ENCODE measurements around the gene TBC1D22A. TPM values are rescaled to one million over a fixed set of nuclear protein-coding genes. Genes with fewer than 3 reads are reported as not detected.

The TBC1D22A gene
- polyA plus RNA-seq, 1 donor from 2014 or later: 9.3 TPM

DNA sequence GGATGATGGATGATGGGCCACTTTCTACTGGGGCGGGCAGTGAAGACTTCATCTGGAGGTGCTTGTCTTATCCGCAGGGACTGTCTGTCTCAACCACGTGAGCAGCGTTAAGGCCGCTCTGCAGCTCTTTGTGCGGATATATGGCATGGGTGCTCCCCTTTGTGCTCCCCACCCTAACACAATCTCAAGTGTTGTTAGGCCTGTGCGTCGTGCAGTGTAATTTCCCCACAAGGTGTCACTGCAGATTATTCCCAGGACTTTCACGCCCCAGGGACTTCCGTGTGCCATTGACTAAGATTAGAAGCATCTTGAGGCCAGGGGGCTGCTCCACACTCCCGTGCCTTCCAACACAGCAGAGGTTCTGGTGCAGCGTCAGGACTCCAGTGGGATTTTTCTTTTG is 65.3 kb downstream of the TBC1D22A start:
- Histone ChIP-seq H2AFZ (ENCODE audit: low read depth, low read length) (no peak overlapping the region), H3K27ac (ENCODE audit: low read length) (no peak overlapping the region)

DNA sequence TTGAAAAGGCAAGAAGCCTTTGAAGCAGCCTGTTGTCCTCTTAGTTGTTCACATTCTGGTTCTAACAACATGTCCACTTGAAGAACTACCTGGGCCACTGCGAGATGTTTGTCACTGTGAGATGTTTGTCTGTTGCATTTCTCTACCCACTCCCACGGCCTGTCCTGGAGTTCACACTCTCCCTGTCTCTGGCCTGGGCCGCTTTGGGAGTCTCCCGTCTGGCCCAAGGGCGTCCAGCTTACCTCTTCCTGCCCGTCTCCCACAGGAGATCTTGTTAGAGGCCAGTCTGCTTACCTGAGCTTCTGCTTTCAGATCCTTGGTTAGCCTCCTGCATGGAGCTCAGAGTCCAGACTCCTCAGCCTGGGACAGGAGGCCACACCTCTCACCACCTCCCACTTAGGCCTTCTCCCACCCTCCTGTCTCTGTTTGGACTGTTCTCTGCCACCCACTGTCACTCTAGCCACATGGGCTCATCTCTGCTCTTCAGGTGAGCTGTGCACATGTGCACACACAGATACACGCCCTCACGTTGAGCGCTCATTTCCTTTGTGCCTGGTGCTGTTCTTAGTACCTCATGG is 66.0 kb downstream of the TBC1D22A start:
- Histone ChIP-seq H2AFZ (ENCODE audit: low read depth, low read length) (no peak overlapping the region), H4K20me1 (ENCODE audit: insufficient read depth) (no peaks in the 10 kb centered on the region), H3K9me3 (ENCODE audit: low read length) (peaks cover 2% of the 10 kb centered on the region), H3K27ac (ENCODE audit: low read length) (no peak overlapping the region), H3K9me2 (ENCODE audit: insufficient read depth, low read length) (no peaks in the 10 kb centered on the region), H3K9ac (ENCODE audit: low read length) (no peak overlapping the region), H3K27me3 (ENCODE audit: insufficient read depth, low read depth, low read length) (no peaks in the 10 kb centered on the region), H3K36me3 (ENCODE audit: insufficient read depth, low read length) (no peaks in the 10 kb centered on the region), H3K4me3 (ENCODE audit: low read length) (no peak overlapping the region), H3K4me2 (ENCODE audit: low read length) (no peak overlapping the region), H3K79me2 (replicated peaks; ENCODE audit: insufficient read depth, low read length) (no peaks in the 10 kb centered on the region), H3F3A (ENCODE audit: insufficient read depth, low read length, poor library complexity, severe bottlenecking) (no peaks in the 10 kb centered on the region)
- TF ChIP-seq SMC3 (conservative IDR thresholded peaks at IDR 0.05; ENCODE audit: poor library complexity) (no peak), EZH2 (IDR thresholded peaks at IDR 0.05; ENCODE audit: borderline replicate concordance, insufficient read depth, low read length, poor library complexity, severe bottlenecking) (no peak), EP300 (conservative IDR thresholded peaks at IDR 0.05; ENCODE audit: poor library complexity, severe bottlenecking) (no peak), MXI1 (conservative IDR thresholded peaks at IDR 0.05; ENCODE audit: poor library complexity, severe bottlenecking) (no peak), TAF1 (IDR thresholded peaks at IDR 0.05; ENCODE audit: low read depth) (no peak), POLR2AphosphoS5 (IDR thresholded peaks at IDR 0.05) (no peak), RAD21 (conservative IDR thresholded peaks at IDR 0.05) (no peak)
- TF ChIP-seq, protein P1, sequence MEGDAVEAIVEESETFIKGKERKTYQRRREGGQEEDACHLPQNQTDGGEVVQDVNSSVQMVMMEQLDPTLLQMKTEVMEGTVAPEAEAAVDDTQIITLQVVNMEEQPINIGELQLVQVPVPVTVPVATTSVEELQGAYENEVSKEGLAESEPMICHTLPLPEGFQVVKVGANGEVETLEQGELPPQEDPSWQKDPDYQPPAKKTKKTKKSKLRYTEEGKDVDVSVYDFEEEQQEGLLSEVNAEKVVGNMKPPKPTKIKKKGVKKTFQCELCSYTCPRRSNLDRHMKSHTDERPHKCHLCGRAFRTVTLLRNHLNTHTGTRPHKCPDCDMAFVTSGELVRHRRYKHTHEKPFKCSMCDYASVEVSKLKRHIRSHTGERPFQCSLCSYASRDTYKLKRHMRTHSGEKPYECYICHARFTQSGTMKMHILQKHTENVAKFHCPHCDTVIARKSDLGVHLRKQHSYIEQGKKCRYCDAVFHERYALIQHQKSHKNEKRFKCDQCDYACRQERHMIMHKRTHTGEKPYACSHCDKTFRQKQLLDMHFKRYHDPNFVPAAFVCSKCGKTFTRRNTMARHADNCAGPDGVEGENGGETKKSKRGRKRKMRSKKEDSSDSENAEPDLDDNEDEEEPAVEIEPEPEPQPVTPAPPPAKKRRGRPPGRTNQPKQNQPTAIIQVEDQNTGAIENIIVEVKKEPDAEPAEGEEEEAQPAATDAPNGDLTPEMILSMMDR (IDR thresholded peaks at IDR 0.05; ENCODE audit: poor library complexity, severe bottlenecking): no peak
- TF ChIP-seq, protein P2, sequence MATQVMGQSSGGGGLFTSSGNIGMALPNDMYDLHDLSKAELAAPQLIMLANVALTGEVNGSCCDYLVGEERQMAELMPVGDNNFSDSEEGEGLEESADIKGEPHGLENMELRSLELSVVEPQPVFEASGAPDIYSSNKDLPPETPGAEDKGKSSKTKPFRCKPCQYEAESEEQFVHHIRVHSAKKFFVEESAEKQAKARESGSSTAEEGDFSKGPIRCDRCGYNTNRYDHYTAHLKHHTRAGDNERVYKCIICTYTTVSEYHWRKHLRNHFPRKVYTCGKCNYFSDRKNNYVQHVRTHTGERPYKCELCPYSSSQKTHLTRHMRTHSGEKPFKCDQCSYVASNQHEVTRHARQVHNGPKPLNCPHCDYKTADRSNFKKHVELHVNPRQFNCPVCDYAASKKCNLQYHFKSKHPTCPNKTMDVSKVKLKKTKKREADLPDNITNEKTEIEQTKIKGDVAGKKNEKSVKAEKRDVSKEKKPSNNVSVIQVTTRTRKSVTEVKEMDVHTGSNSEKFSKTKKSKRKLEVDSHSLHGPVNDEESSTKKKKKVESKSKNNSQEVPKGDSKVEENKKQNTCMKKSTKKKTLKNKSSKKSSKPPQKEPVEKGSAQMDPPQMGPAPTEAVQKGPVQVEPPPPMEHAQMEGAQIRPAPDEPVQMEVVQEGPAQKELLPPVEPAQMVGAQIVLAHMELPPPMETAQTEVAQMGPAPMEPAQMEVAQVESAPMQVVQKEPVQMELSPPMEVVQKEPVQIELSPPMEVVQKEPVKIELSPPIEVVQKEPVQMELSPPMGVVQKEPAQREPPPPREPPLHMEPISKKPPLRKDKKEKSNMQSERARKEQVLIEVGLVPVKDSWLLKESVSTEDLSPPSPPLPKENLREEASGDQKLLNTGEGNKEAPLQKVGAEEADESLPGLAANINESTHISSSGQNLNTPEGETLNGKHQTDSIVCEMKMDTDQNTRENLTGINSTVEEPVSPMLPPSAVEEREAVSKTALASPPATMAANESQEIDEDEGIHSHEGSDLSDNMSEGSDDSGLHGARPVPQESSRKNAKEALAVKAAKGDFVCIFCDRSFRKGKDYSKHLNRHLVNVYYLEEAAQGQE (IDR thresholded peaks at IDR 0.05; ENCODE audit: borderline replicate concordance): no peak

More for the DNA sequence above, 65.3 kb downstream of the TBC1D22A start:
- Histone ChIP-seq H3K9ac (ENCODE audit: low read length) (no peak overlapping the region), H3F3A (ENCODE audit: insufficient read depth, low read length, poor library complexity, severe bottlenecking) (no peaks in the 10 kb centered on the region), H3K9me2 (ENCODE audit: insufficient read depth, low read length) (no peaks in the 10 kb centered on the region), H3K9me3 (ENCODE audit: low read length) (no peaks in the 10 kb centered on the region), H3K27me3 (ENCODE audit: insufficient read depth, low read depth, low read length) (no peaks in the 10 kb centered on the region), H3K4me3 (ENCODE audit: low read length) (no peak overlapping the region), H3K79me2 (replicated peaks; ENCODE audit: insufficient read depth, low read length) (no peaks in the 10 kb centered on the region), H3K4me2 (ENCODE audit: low read length) (no peak overlapping the region), H3K36me3 (ENCODE audit: insufficient read depth, low read length) (no peaks in the 10 kb centered on the region), H4K20me1 (ENCODE audit: insufficient read depth) (no peaks in the 10 kb centered on the region)
- TF ChIP-seq EZH2 (IDR thresholded peaks at IDR 0.05; ENCODE audit: borderline replicate concordance, insufficient read depth, low read length, poor library complexity, severe bottlenecking): no peak
- no peak for TF ChIP-seq RAD21 (conservative IDR thresholded peaks at IDR 0.05)
- TF ChIP-seq, protein P1 (IDR thresholded peaks at IDR 0.05; ENCODE audit: poor library complexity, severe bottlenecking): no peak
